HepG2 (cell line): ENCODE results near the gene GLYATL3. TPM values are rescaled to one million over a fixed set of nuclear protein-coding genes. Genes with fewer than 3 reads are reported as not detected.

ENCODE experiments used
- GATAD1 ChIP-seq: IDR thresholded peaks from 2 replicates; pipeline ENCODE4 v1.6.1; 2016; ENCODE audit warnings: missing genetic modification reagents, missing compliant biosample characterization
- GPN1 ChIP-seq: sonication (generic); formaldehyde crosslinking; IDR thresholded peaks from 2 replicates; pipeline ENCODE4 v1.5.1; 2020; ENCODE audit warnings: missing genetic modification reagents, borderline replicate concordance
- HOXA9 ChIP-seq: sonication (generic); formaldehyde crosslinking; IDR thresholded peaks from 2 replicates; pipeline ENCODE4 v1.8.1; 2022; ENCODE audit warnings: missing genetic modification reagents, mild to moderate bottlenecking, moderate library complexity, borderline replicate concordance
- MAF1 ChIP-seq: sonication (generic); formaldehyde crosslinking; IDR thresholded peaks from 2 replicates; pipeline ENCODE4 v1.5.0; 2020; ENCODE audit warnings: missing genetic modification reagents, borderline replicate concordance
- MAFG ChIP-seq: sonication (generic); formaldehyde crosslinking; IDR thresholded peaks from 2 replicates; pipeline ENCODE4 v1.5.1; 2020; ENCODE audit warnings: mild to moderate bottlenecking, missing genetic modification reagents
- NR2C2 ChIP-seq: sonication (generic); formaldehyde crosslinking; IDR thresholded peaks from 2 replicates; pipeline ENCODE4 v1.4.0; 2020; ENCODE audit warnings: missing genetic modification reagents, mild to moderate bottlenecking, moderate library complexity, borderline replicate concordance
- NR2F2 ChIP-seq: IDR thresholded peaks from 2 replicates; pipeline ENCODE4 v1.6.1; 2012; ENCODE audit warnings: low read depth, inconsistent platforms, borderline replicate concordance
- NR3C1 ChIP-seq: sonication (generic); formaldehyde crosslinking; IDR thresholded peaks from 2 replicates; pipeline ENCODE4 v1.4.0; 2020; ENCODE audit warnings: missing genetic modification reagents
- SMYD3 ChIP-seq: sonication (generic); formaldehyde crosslinking; IDR thresholded peaks from 2 replicates; pipeline ENCODE4 v1.8.1; 2023; ENCODE audit warnings: mild to moderate bottlenecking, missing genetic modification reagents
- SOX5 ChIP-seq: IDR thresholded peaks from 2 replicates; pipeline ENCODE4 v1.6.1; 2016; ENCODE audit warnings: borderline replicate concordance
- SRSF4 ChIP-seq: fragments of 200-400 bp; formaldehyde crosslinking; IDR thresholded peaks from one replicate; pipeline ENCODE4 v1.6.1; 2018; ENCODE audit warnings: mild to moderate bottlenecking, low read depth, low read length, moderate library complexity; ENCODE audit not compliant: poor library complexity, severe bottlenecking
- TAF15 ChIP-seq: fragments of 200-400 bp; formaldehyde crosslinking; IDR thresholded peaks from one replicate; pipeline ENCODE4 v1.6.1; 2018; ENCODE audit warnings: mild to moderate bottlenecking, low read depth, low read length; ENCODE audit not compliant: poor library complexity, severe bottlenecking
- TBX2 ChIP-seq: sonication (generic); formaldehyde crosslinking; IDR thresholded peaks from 2 replicates; pipeline ENCODE4 v1.5.0; 2020; ENCODE audit warnings: missing genetic modification reagents, mild to moderate bottlenecking, borderline replicate concordance
- ZFX ChIP-seq: sonication (generic); formaldehyde crosslinking; IDR thresholded peaks from 2 replicates; pipeline ENCODE4 v1.4.0; 2020; ENCODE audit warnings: mild to moderate bottlenecking, low read depth, missing genetic modification reagents, moderate library complexity
- ZNF230 ChIP-seq: sonication (generic); formaldehyde crosslinking; IDR thresholded peaks from 2 replicates; pipeline ENCODE4 v1.4.0; 2020; ENCODE audit warnings: mild to moderate bottlenecking, missing genetic modification reagents
- ZNF253 ChIP-seq: sonication (generic); formaldehyde crosslinking; IDR thresholded peaks from 2 replicates; pipeline ENCODE4 v1.8.0; 2022; ENCODE audit warnings: mild to moderate bottlenecking, missing genetic modification reagents, borderline replicate concordance
- ZNF501 ChIP-seq: sonication (generic); formaldehyde crosslinking; IDR thresholded peaks from 2 replicates; pipeline ENCODE4 v1.5.1; 2020; ENCODE audit warnings: mild to moderate bottlenecking, moderate library complexity, missing genetic modification reagents
- ZNF607 ChIP-seq: sonication (generic); formaldehyde crosslinking; IDR thresholded peaks from 2 replicates; pipeline ENCODE4 v1.5.1; 2020; ENCODE audit warnings: missing genetic modification reagents, mild to moderate bottlenecking, borderline replicate concordance
- ZNF615 ChIP-seq: sonication (generic); formaldehyde crosslinking; IDR thresholded peaks from 2 replicates; pipeline ENCODE4 v1.5.0; 2020; ENCODE audit warnings: mild to moderate bottlenecking, missing genetic modification reagents, borderline replicate concordance
- ZNF720 ChIP-seq: sonication (generic); formaldehyde crosslinking; IDR thresholded peaks from 2 replicates; pipeline ENCODE4 v1.4.0; 2020; ENCODE audit warnings: missing genetic modification reagents
- ZNF724P ChIP-seq: sonication (generic); formaldehyde crosslinking; IDR thresholded peaks from 2 replicates; pipeline ENCODE4 v1.8.0; 2022; ENCODE audit warnings: missing genetic modification reagents, borderline replicate concordance
- ZNF761 ChIP-seq: sonication (generic); formaldehyde crosslinking; conservative IDR thresholded peaks from 2 replicates; pipeline ENCODE4 v1.4.0; 2020; ENCODE audit warnings: mild to moderate bottlenecking, missing genetic modification reagents
- ZNF781 ChIP-seq: sonication (generic); formaldehyde crosslinking; IDR thresholded peaks from 2 replicates; pipeline ENCODE4 v1.5.1; 2020; ENCODE audit warnings: borderline replicate concordance, mild to moderate bottlenecking, missing genetic modification reagents; ENCODE audit errors: not compliant biosample characterization
- ZNF879 ChIP-seq: sonication (generic); formaldehyde crosslinking; IDR thresholded peaks from 2 replicates; pipeline ENCODE4 v1.8.1; 2023; ENCODE audit warnings: missing genetic modification reagents
- ZSCAN21 ChIP-seq: sonication (generic); formaldehyde crosslinking; IDR thresholded peaks from 2 replicates; pipeline ENCODE4 v1.8.0; 2022; ENCODE audit warnings: mild to moderate bottlenecking, missing genetic modification reagents, moderate library complexity, borderline replicate concordance
- polyA plus RNA-seq, 8 experiments: library from polyadenylated mRNA; depleted of rRNA in 3 of 8; stranded (reverse) in 7 of 8; unstranded in 1 of 8; fragments of >200 nt; fragmentation: Illumina TruSeq in 4 of 8; extraction: Trizol in 4 of 8; gene quantifications; 2 replicates each; pipeline versions ENCODE4 v1.2.1 to v1.2.3, GENCODE V29; 2011 to 2016; ENCODE audit warnings: low read depth in 4 of 8, missing spikeins in 1 of 8, mixed read lengths in 1 of 8; ENCODE audit not compliant: insufficient read depth in 1 of 8
- total RNA-seq, 5 experiments: library from RNA; depleted of rRNA; stranded (reverse); fragments of >200 nt; fragmentation: Illumina TruSeq; extraction: Trizol; gene quantifications; 2 replicates each; pipeline ENCODE4 v1.2.3, GENCODE V29; 2016; ENCODE audit warnings: low read depth in 1 of 5
- TF ChIP-seq, protein P1 (sequence below): sonication (generic); formaldehyde crosslinking; IDR thresholded peaks from 2 replicates; pipeline ENCODE4 v1.4.0; 2020; ENCODE audit warnings: low read depth, mild to moderate bottlenecking, missing genetic modification reagents
- TF ChIP-seq, protein P2 (sequence below): IDR thresholded peaks from 2 replicates; pipeline ENCODE4 v1.6.1; 2016; ENCODE audit warnings: low read depth, borderline replicate concordance
- TF ChIP-seq, protein P3 (sequence below): sonication (generic); formaldehyde crosslinking; IDR thresholded peaks from 2 replicates; pipeline ENCODE4 v1.5.0; 2020; ENCODE audit warnings: mild to moderate bottlenecking, missing genetic modification reagents

Gene GLYATL3
- total and polyA plus RNA-seq, 2 of the 13 experiments (the other 11 are each of a cell fraction or from before 2014, with no cell fraction given): 0.05 TPM; not detected in 1

DNA sequence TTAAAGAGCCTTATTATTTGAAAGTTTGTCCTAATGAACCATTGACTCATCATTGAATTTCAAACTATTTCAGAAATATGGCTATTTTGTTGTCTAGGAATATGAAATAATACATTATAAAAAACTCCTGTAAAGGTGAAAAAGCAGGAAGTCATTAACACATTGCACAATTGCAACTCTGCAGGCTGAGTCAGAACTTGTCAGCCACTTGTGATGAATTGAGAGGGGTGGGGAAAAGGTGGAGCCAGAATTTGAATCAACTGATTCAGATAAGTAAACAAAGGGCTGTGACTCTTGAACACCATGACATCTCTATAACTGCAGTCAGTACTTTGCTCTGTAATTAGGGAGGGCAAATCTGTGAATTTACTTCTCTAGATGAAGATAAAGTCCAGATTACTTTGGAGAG lies 56.7 kb downstream of the GLYATL3 start (continued):
- TF ChIP-seq SOX5 (CRISPR knock-in tag) (peak; percentile 62; the same call in 1 of the 2 replicates), SRSF4 (no peak), ZNF230 (no peak), ZNF879 (CRISPR knock-in tag) (no peak), ZNF607 (CRISPR knock-in tag) (no peak), ZNF253 (no peak), ZFX (CRISPR knock-in tag) (no peak), ZNF761 (no peak), ZNF501 (CRISPR knock-in tag) (no peak), ZSCAN21 (CRISPR knock-in tag) (no peak), HOXA9 (no peak), ZNF781 (CRISPR knock-in tag) (no peak), ZNF720 (CRISPR knock-in tag) (no peak), GPN1 (no peak), TAF15 (no peak), ZNF724P (CRISPR knock-in tag) (no peak), SMYD3 (CRISPR knock-in tag) (no peak), MAF1 (CRISPR knock-in tag) (no peak), TBX2 (peak; percentile 78; the same call in 1 of the 2 replicates), MAFG (CRISPR knock-in tag) (no peak), NR2F2 (no peak), NR2C2 (CRISPR knock-in tag) (peak; percentile 22; the same call in 1 of the 2 replicates), GATAD1 (CRISPR knock-in tag) (no peak), ZNF615 (CRISPR knock-in tag) (no peak), NR3C1 (no peak)
- TF ChIP-seq, protein P1, sequence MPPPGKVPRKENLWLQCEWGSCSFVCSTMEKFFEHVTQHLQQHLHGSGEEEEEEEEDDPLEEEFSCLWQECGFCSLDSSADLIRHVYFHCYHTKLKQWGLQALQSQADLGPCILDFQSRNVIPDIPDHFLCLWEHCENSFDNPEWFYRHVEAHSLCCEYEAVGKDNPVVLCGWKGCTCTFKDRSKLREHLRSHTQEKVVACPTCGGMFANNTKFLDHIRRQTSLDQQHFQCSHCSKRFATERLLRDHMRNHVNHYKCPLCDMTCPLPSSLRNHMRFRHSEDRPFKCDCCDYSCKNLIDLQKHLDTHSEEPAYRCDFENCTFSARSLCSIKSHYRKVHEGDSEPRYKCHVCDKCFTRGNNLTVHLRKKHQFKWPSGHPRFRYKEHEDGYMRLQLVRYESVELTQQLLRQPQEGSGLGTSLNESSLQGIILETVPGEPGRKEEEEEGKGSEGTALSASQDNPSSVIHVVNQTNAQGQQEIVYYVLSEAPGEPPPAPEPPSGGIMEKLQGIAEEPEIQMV: no peak
- TF ChIP-seq, protein P2, sequence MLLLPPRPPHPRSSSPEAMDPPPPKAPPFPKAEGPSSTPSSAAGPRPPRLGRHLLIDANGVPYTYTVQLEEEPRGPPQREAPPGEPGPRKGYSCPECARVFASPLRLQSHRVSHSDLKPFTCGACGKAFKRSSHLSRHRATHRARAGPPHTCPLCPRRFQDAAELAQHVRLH (CRISPR knock-in tag): no peak
- TF ChIP-seq, protein P3, sequence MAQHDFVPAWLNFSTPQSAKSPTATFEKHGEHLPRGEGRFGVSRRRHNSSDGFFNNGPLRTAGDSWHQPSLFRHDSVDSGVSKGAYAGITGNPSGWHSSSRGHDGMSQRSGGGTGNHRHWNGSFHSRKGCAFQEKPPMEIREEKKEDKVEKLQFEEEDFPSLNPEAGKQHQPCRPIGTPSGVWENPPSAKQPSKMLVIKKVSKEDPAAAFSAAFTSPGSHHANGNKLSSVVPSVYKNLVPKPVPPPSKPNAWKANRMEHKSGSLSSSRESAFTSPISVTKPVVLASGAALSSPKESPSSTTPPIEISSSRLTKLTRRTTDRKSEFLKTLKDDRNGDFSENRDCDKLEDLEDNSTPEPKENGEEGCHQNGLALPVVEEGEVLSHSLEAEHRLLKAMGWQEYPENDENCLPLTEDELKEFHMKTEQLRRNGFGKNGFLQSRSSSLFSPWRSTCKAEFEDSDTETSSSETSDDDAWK: no peak
